SK-N-SH (cell line): Measurements from ENCODE around the gene PAXX.

Experiments
- CTCF ChIP-seq: fragments of 200-600 bp; sonication (generic); IDR thresholded peaks from 2 replicates; pipeline ENCODE4 v1.6.1; 2017; ENCODE audit warnings: antibody characterized with exemption, mild to moderate bottlenecking, moderate library complexity
- EP300 ChIP-seq, 2 experiments: IDR thresholded peaks; 2 replicates each; pipeline versions ENCODE4 v1.4.0 to v1.6.1; 2012; ENCODE audit warnings: borderline replicate concordance in 1 of 2, low read depth in 1 of 2, low read length in 1 of 2
- MAX ChIP-seq: IDR thresholded peaks from 2 replicates; pipeline ENCODE4 v1.4.0; 2012; ENCODE audit warnings: low read depth
- MEF2A ChIP-seq: IDR thresholded peaks from 2 replicates; pipeline ENCODE4 v1.4.0; 2012; ENCODE audit warnings: low read depth, borderline replicate concordance
- POLR2AphosphoS5 ChIP-seq: IDR thresholded peaks from 2 replicates; pipeline ENCODE4 v1.6.1; 2012; ENCODE audit warnings: low read depth, low read length
- SMC3 ChIP-seq: IDR thresholded peaks from 2 replicates; pipeline ENCODE4 v1.6.1; 2012; ENCODE audit warnings: low read depth, low read length, improper control_type of control experiment

- TF ChIP-seq EP300 (IDR thresholded peaks at IDR 0.05; ENCODE audit: borderline replicate concordance in 1 of 2, low read depth in 1 of 2, low read length in 1 of 2) (no peak), MAX (no peak), CTCF (no peak), SMC3 (no peak), POLR2AphosphoS5 (no peak), MEF2A (no peak)
Measured at GRCh38 chr9:136978073-136978864, 14.0 kb upstream of the PAXX start.
